Hepatic stellate cell (primary cell): Measurements from ENCODE around the gene PCAT7.
"Not testable (repeated sequence)": the region's sequence is repeated elsewhere in the genome, so short reads cannot be mapped to it uniquely, and the experiment has no call there.

ENCODE experiments used
- DNase-seq: peaks from one replicate; pipeline ENCODE4 v3.0.0; 2011; ENCODE audit warnings: low spot score

Gene PCAT7

GRCh38 chr9:94554439-94555331 lies at the start of gene PCAT7:
PCAT7 (plus strand) TSS chr9:94555083.
- DNase-seq: no peak

GRCh38 chr9:94506370-94506769 lies 48.5 kb upstream of the PCAT7 start:
- not testable (repeated sequence) for DNase-seq

GRCh38 chr9:94507531-94508258 lies 47.2 kb upstream of the PCAT7 start:
- no peak for DNase-seq

GRCh38 chr9:94511134-94511954 lies 43.5 kb upstream of the PCAT7 start:
- no peak for DNase-seq

- no peak for DNase-seq
Observed at GRCh38 chr9:94511955-94512265, 43.0 kb upstream of the PCAT7 start.

- no peak for DNase-seq
Observed at GRCh38 chr9:94514722-94515121, 40.2 kb upstream of the PCAT7 start.

GRCh38 chr9:94517254-94517653 lies 37.6 kb upstream of the PCAT7 start:
- DNase-seq: no peak

GRCh38 chr9:94525396-94526035 lies 29.4 kb upstream of the PCAT7 start:
- DNase-seq: no peak

GRCh38 chr9:94526271-94526670 lies 28.6 kb upstream of the PCAT7 start:
- no peak for DNase-seq

GRCh38 chr9:94526951-94527350 lies 27.9 kb upstream of the PCAT7 start:
- no peak for DNase-seq

- DNase-seq: no peak
Observed at GRCh38 chr9:94528886-94529285, 26.0 kb upstream of the PCAT7 start.

- no peak for DNase-seq
Observed at GRCh38 chr9:94533155-94533554, 21.7 kb upstream of the PCAT7 start.

- DNase-seq: no peak
Observed at GRCh38 chr9:94533601-94534000, 21.3 kb upstream of the PCAT7 start.

GRCh38 chr9:94534901-94535300 lies 20.0 kb upstream of the PCAT7 start:
- DNase-seq: no peak

- no peak for DNase-seq
Observed at GRCh38 chr9:94538908-94539307, 16.0 kb upstream of the PCAT7 start.

- not testable (repeated sequence) for DNase-seq
Observed at GRCh38 chr9:94544335-94544734, 10.5 kb upstream of the PCAT7 start.

GRCh38 chr9:94545940-94546339 lies 8.9 kb upstream of the PCAT7 start:
- no peak for DNase-seq

GRCh38 chr9:94553029-94553938 lies 1.6 kb upstream of the PCAT7 start:
- DNase-seq: no peak

GRCh38 chr9:94554078-94554438 lies 825 bp upstream of the PCAT7 start:
- no peak for DNase-seq

- DNase-seq: no peak
Observed at GRCh38 chr9:94557376-94557775, 2.5 kb downstream of the PCAT7 start.

- DNase-seq: no peak
Observed at GRCh38 chr9:94560237-94560636, 5.4 kb downstream of the PCAT7 start.
